MM.1S (cell line): ENCODE results near the gene RBM25.

Experiments
- EZH2 ChIP-seq: fragments of 300-600 bp; sonication (generic); optimal IDR thresholded peaks from 2 replicates; pipeline ENCODE3; 2017; ENCODE audit warnings: low read depth, mild to moderate bottlenecking, antibody characterized with exemption, low read length, mixed read lengths
- TF ChIP-seq, protein P1 (sequence below): fragments of 300-600 bp; sonication (generic); IDR thresholded peaks from 2 replicates; pipeline ENCODE4 v1.5.1; 2016; ENCODE audit warnings: antibody characterized with exemption, low read length, mixed read lengths

DNA sequence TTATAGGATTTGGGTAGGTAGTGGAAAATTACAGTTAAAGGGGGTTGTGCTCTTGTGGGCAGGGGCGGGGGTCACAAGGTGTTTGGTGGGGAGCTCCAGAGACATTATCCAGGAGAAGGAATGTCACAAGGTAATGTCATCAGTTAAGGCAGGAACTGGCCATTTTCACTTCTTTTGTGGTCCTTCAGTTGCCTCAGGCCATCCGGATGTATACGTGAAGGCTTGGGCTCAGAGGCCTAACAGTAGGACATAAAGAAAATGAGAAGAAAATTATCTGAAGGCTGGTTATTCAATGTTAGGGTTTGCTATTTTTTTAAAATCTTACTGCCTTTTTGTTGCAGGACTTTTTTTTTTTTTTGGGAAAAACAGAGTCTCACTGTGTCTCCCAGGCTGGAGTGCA is 75.5 kb downstream of the RBM25 start:
- TF ChIP-seq, protein P1, sequence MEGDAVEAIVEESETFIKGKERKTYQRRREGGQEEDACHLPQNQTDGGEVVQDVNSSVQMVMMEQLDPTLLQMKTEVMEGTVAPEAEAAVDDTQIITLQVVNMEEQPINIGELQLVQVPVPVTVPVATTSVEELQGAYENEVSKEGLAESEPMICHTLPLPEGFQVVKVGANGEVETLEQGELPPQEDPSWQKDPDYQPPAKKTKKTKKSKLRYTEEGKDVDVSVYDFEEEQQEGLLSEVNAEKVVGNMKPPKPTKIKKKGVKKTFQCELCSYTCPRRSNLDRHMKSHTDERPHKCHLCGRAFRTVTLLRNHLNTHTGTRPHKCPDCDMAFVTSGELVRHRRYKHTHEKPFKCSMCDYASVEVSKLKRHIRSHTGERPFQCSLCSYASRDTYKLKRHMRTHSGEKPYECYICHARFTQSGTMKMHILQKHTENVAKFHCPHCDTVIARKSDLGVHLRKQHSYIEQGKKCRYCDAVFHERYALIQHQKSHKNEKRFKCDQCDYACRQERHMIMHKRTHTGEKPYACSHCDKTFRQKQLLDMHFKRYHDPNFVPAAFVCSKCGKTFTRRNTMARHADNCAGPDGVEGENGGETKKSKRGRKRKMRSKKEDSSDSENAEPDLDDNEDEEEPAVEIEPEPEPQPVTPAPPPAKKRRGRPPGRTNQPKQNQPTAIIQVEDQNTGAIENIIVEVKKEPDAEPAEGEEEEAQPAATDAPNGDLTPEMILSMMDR = no peak
- TF ChIP-seq EZH2 = no peak
